SU-DHL-6 (cell line): Measurements from ENCODE around the gene ALK.

Experiments used
- H2AFZ ChIP-seq: fragments of 200-600 bp; sonication (generic); 2 replicates; pipeline ENCODE4 v1.6.1; 2014; ENCODE audit warnings: low read depth, mild to moderate bottlenecking, moderate library complexity, mixed read lengths, antibody characterized with exemption, low read length; ENCODE audit not compliant: severe bottlenecking
- H3F3A ChIP-seq: fragments of 200-600 bp; shearing (Covaris generic); 2 replicates; pipeline ENCODE4 v1.6.0; 2016; ENCODE audit warnings: antibody characterized with exemption, mild to moderate bottlenecking; ENCODE audit not compliant: insufficient read depth
- H3K27ac ChIP-seq: fragments of 200-600 bp; sonication (generic); 2 replicates; pipeline ENCODE4 v1.5.1; 2016; ENCODE audit warnings: low read depth, mild to moderate bottlenecking, low read length, moderate library complexity, mixed read lengths
- H3K27me3 ChIP-seq: fragments of 200-600 bp; sonication (generic), shearing (Covaris generic); 2 replicates; pipeline ENCODE4 v1.6.0; 2014; ENCODE audit warnings: mild to moderate bottlenecking, low read length
- H3K36me3 ChIP-seq: fragments of 200-600 bp; sonication (generic); 2 replicates; pipeline ENCODE4 v1.6.1; 2014; ENCODE audit warnings: mild to moderate bottlenecking, low read length, mixed read lengths
- H3K4me2 ChIP-seq: fragments of 300-600, 200-600 bp; shearing (Covaris generic), sonication (generic); 2 replicates; pipeline ENCODE4 v1.6.0; 2014; ENCODE audit warnings: low read length, low read depth, mild to moderate bottlenecking; ENCODE audit not compliant: poor library complexity, severe bottlenecking
- H3K4me3 ChIP-seq: fragments of 200-600 bp; sonication (generic); 2 replicates; pipeline ENCODE4 v1.5.1; 2014; ENCODE audit warnings: antibody characterized with exemption, low read length, mild to moderate bottlenecking, mixed read lengths; ENCODE audit not compliant: insufficient read depth, poor library complexity, severe bottlenecking
- H3K79me2 ChIP-seq: fragments of 200-600 bp; sonication (generic); 2 replicates; pipeline ENCODE4 v1.6.1; 2014; ENCODE audit warnings: mild to moderate bottlenecking, low read length, moderate library complexity; ENCODE audit not compliant: insufficient read depth
- H3K9ac ChIP-seq: fragments of 200-600 bp; sonication (generic); 2 replicates; pipeline ENCODE4 v1.7.0; 2014; ENCODE audit warnings: mild to moderate bottlenecking, low read length
- H3K9me2 ChIP-seq: fragments of 200-600 bp; sonication (generic); replicated peaks from 2 replicates; pipeline ENCODE4 v1.6.1; 2014; ENCODE audit warnings: low read length; ENCODE audit not compliant: insufficient read depth
- H3K9me3 ChIP-seq: fragments of 200-600 bp; sonication (generic); 2 replicates; pipeline ENCODE4 v1.6.1; 2014; ENCODE audit warnings: low read length, mixed read lengths; ENCODE audit not compliant: insufficient read depth
- H4K20me1 ChIP-seq: fragments of 200-600 bp; sonication (generic); 2 replicates; pipeline ENCODE4 v1.6.1; 2014; ENCODE audit warnings: low read depth, mild to moderate bottlenecking, antibody characterized with exemption, low read length, moderate library complexity, mixed read lengths
- CTCF ChIP-seq: fragments of 200-600 bp; sonication (generic); IDR thresholded peaks from one replicate; pipeline ENCODE4 v1.5.1; 2017; ENCODE audit warnings: antibody characterized with exemption, mild to moderate bottlenecking, low read length, moderate library complexity; ENCODE audit not compliant: insufficient read depth, poor library complexity, severe bottlenecking
- EZH2phosphoT487 ChIP-seq: fragments of 200-600 bp; sonication (generic), shearing (Covaris generic); conservative IDR thresholded peaks from 2 replicates; pipeline ENCODE4 v1.6.1; 2018; ENCODE audit warnings: mild to moderate bottlenecking, antibody characterized with exemption, low read length, moderate library complexity, mixed read lengths

The ALK gene

GRCh38 chr2:29570539-29570938, 350.8 kb downstream of the ALK start:
- Histone ChIP-seq H3K79me2 (no peaks in the 10 kb centered on the region), H3K27ac (no peak overlapping the region), H3K4me3 (no peak overlapping the region), H3K27me3 (no peaks in the 10 kb centered on the region), H2AFZ (no peak overlapping the region), H3K9me3 (no peaks in the 10 kb centered on the region), H3K9ac (no peak overlapping the region), H3K4me2 (no peak overlapping the region), H3F3A (no peaks in the 10 kb centered on the region), H3K36me3 (no peaks in the 10 kb centered on the region), H4K20me1 (no peaks in the 10 kb centered on the region), H3K9me2 (no peaks in the 10 kb centered on the region)
- no peak for TF ChIP-seq CTCF
- no peak for TF ChIP-seq EZH2phosphoT487

GRCh38 chr2:29567906-29568520, 353.4 kb downstream of the ALK start:
- no peaks in the 10 kb centered on the region for H3K27me3 ChIP-seq
- TF ChIP-seq CTCF (no peak), EZH2phosphoT487 (no peak)
- H4K20me1 ChIP-seq = no peaks in the 10 kb centered on the region
- H3K79me2 ChIP-seq = no peaks in the 10 kb centered on the region
- no peaks in the 10 kb centered on the region for H3F3A ChIP-seq
- no peak overlapping the region for H3K9ac ChIP-seq
- no peaks in the 10 kb centered on the region for H3K9me2 ChIP-seq
- no peak overlapping the region for H2AFZ ChIP-seq
- no peaks in the 10 kb centered on the region for H3K9me3 ChIP-seq
- no peak overlapping the region for H3K27ac ChIP-seq
- no peaks in the 10 kb centered on the region for H3K36me3 ChIP-seq
- no peak overlapping the region for H3K4me3 ChIP-seq
- no peak overlapping the region for H3K4me2 ChIP-seq

- no peak overlapping the region for H3K27ac ChIP-seq
- H3K4me2 ChIP-seq = no peak overlapping the region
- H3K9me2 ChIP-seq = no peaks in the 10 kb centered on the region
- H3K36me3 ChIP-seq = no peaks in the 10 kb centered on the region
- no peak overlapping the region for H2AFZ ChIP-seq
- no peaks in the 10 kb centered on the region for H3K79me2 ChIP-seq
- H3K9me3 ChIP-seq = no peaks in the 10 kb centered on the region
- TF ChIP-seq CTCF (no peak), EZH2phosphoT487 (no peak)
- H3F3A ChIP-seq = no peaks in the 10 kb centered on the region
- no peak overlapping the region for H3K4me3 ChIP-seq
- no peaks in the 10 kb centered on the region for H3K27me3 ChIP-seq
- H3K9ac ChIP-seq = no peak overlapping the region
- H4K20me1 ChIP-seq = no peaks in the 10 kb centered on the region
These were observed 357.7 kb downstream of the ALK start for GRCh38 chr2:29563697-29564096.
